ENCODE measurements around the gene RHCE.
"Not testable (repeated sequence)": the region's sequence is repeated elsewhere in the genome, so short reads cannot be mapped to it uniquely, and the experiment has no call there.

Gene RHCE

DNA sequence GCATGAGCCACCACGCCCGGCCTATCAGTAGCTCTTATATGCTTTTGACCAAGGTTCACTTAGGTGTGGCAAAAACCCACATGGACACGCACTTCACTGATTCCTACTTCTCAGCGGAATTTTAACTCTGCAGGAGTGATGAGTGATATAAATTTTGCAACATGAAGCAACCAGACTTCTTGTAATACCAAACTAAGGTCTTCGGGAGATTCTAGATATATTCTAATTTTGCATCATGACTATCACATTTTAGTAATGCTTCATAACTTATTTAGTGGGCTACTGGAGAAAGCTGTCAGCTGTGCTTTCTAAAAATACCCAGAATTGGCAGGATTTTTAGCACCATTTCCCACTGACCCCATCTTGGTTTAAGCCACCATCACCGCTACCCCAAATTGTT is 27.8 kb downstream of the RHCE start (continued):
- no peak for TF ChIP-seq SETDB1 (IDR thresholded peaks at IDR 0.05; ENCODE audit: insufficient read length, low read length)

DNA sequence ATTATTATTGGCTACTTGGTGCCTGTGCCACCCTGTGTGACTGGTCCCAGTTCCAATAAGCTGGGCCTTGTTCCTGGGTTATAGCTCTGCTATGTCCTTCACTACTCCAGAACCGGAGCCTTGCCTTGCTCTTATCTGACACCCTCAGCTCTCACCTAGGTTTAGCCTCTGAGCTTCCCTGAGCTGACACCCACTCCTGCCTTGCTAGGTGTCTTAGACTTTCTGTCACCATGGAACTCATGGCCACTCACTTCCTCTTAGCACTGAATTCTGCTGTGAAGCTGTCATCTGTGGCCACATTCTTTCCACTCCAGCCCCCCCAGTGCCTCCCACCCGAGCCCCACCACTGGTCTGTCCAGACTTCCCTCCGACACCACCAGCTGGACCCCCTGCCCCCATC is 30.9 kb downstream of the RHCE start:
- CTCF ChIA-PET; H3K4me1 ChIP-seq (ENCODE audit: control insufficient read depth, insufficient read depth, low read length); POLR2A ChIA-PET: not testable (repeated sequence)

DNA sequence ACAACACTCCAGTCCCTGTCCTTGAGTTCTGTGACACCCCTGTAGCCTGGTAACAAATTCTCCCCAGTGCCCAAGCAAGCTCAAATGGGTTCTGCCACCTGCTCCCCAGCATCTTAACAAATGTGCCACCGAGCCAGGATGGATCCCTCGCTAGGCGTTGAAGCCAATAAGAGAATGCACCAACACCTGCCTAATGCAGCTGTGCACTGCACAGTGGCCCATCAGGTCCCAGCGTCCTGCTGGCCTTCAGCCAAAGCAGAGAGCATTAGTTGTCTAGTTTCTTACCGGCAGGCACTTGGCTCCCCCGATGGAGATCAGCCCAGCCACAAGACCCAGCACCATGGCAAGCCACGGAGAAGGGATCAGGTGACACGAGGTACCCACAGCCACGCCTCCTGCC is 31.9 kb downstream of the RHCE start:
- CTCF ChIA-PET; H3K36me3 ChIP-seq (ENCODE audit: control insufficient read depth in 2 of 2, insufficient read depth in 1 of 2, low read length in 2 of 2); POLR2A ChIA-PET; H3K4me1 ChIP-seq (ENCODE audit: control insufficient read depth, insufficient read depth, low read length); H3K27ac ChIP-seq (ENCODE audit: extremely low read depth, low read depth, low read length); H3K4me3 ChIP-seq (ENCODE audit: low read depth, low read length); H3K9me3 ChIP-seq (ENCODE audit: control insufficient read depth, insufficient read depth, low read depth, low read length): not testable (repeated sequence)

More for the DNA sequence above, 30.9 kb downstream of the RHCE start:
- H3K27ac ChIP-seq (ENCODE audit: extremely low read depth, low read depth, low read length); H3K9me3 ChIP-seq (ENCODE audit: control insufficient read depth, insufficient read depth, low read depth, low read length); H3K4me3 ChIP-seq (ENCODE audit: low read depth, low read length); H3K36me3 ChIP-seq (ENCODE audit: control insufficient read depth in 2 of 2, insufficient read depth in 1 of 2, low read length in 2 of 2): not testable (repeated sequence)

DNA sequence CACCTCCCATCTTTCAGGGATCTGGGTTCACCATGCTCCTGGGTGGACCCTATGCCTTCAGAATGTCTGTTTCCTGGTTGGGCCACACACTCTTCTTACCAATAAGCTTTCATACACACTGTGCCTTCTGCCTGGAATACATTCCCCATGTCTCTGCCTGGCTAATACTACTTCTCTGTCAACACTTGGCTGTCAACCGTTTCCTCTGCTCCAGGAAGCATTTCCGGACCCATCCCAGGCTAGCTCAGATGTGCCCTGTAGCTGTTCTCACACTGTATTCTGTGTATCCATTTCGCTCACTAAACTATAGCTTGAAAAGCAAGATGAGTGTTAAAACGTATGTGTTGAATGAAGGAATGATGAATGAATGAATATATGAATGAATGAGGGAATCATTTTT is 33.5 kb downstream of the RHCE start:
- H3K9me3 ChIP-seq (ENCODE audit: control insufficient read depth, insufficient read depth, low read depth, low read length); H3K27ac ChIP-seq (ENCODE audit: extremely low read depth, low read depth, low read length); POLR2A ChIA-PET; H3K4me3 ChIP-seq (ENCODE audit: low read depth, low read length); H3K4me1 ChIP-seq (ENCODE audit: control insufficient read depth, insufficient read depth, low read length); H3K36me3 ChIP-seq (ENCODE audit: control insufficient read depth in 2 of 2, insufficient read depth in 1 of 2, low read length in 2 of 2): not testable (repeated sequence)
- CTCF ChIA-PET, result interaction anchor here (2.0 kb wide), 1 partner anchor 133 kb away, joined by 7 read pairs; no protein-coding TSS in a partner anchor

DNA sequence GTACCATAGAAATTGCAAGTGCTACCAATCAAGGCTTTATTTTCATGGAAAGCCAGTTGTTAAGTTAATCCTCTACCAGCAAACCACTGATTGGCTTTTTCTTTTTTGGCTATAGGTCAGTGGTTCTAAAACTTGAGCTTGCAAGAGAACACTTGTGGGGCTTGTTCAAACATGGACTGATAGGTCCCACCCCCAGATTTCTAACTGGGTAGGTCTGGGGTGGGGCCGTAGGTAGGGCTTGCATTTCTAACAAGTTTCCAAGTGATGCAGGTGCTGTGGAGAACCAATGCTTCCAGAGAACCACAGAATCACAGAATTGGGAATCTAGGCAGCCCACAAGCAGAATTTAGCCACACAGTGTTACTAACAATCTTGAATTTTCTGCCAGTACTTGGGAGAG is 36.8 kb downstream of the RHCE start:
- H3K27ac ChIP-seq (ENCODE audit: extremely low read depth, low read depth, low read length); CTCF ChIA-PET; H3K36me3 ChIP-seq (ENCODE audit: control insufficient read depth in 2 of 2, insufficient read depth in 1 of 2, low read length in 2 of 2); H3K9me3 ChIP-seq (ENCODE audit: control insufficient read depth, insufficient read depth, low read depth, low read length); H3K4me3 ChIP-seq (ENCODE audit: low read depth, low read length); POLR2A ChIA-PET; H3K4me1 ChIP-seq (ENCODE audit: control insufficient read depth, insufficient read depth, low read length): not testable (repeated sequence)

DNA sequence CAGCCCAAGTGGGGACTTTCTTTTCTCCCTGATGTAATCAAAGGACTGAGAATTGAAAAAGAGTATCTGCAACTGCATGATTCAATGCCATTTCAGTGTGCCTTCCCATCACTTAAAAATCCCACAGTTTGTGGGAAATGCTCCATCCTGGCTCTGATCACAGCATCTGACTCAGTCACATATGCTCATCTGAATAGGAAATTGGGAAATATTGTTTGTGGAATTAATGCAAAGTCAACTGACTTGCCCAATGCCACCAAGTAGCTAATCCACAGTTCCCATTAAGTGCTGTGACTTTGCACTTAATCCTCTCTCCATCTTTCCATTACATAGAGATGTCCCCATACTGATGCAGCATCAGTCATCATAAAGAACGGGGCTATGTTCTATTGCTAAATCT is 37.5 kb downstream of the RHCE start:
- CTCF ChIA-PET; POLR2A ChIA-PET; H3K9me3 ChIP-seq (ENCODE audit: control insufficient read depth, insufficient read depth, low read depth, low read length); H3K4me3 ChIP-seq (ENCODE audit: low read depth, low read length); H3K4me1 ChIP-seq (ENCODE audit: control insufficient read depth, insufficient read depth, low read length); H3K36me3 ChIP-seq (ENCODE audit: control insufficient read depth in 2 of 2, insufficient read depth in 1 of 2, low read length in 2 of 2); H3K27ac ChIP-seq (ENCODE audit: extremely low read depth, low read depth, low read length): not testable (repeated sequence)

DNA sequence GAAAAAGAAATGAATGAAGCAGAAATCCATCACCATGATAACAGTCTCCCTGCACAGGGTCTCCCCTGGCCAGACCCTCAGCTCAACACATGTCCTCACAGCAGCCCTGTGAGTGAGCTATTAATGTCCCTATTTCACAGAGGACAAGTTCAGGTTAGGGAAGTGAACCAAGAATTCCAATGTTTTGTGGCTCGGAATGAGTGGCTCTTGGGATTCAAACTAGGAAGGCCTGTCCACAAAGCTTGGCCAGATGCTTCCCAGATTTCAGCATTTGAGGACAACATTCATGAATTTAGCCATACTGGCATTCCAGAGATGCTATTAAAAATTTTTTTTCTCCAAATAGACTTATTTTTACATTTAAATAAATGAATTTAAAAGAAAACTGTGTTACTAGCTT is 38.1 kb downstream of the RHCE start:
- CTCF ChIA-PET; H3K9me3 ChIP-seq (ENCODE audit: control insufficient read depth, insufficient read depth, low read depth, low read length); H3K4me3 ChIP-seq (ENCODE audit: low read depth, low read length); POLR2A ChIA-PET; H3K36me3 ChIP-seq (ENCODE audit: control insufficient read depth in 2 of 2, insufficient read depth in 1 of 2, low read length in 2 of 2); H3K27ac ChIP-seq (ENCODE audit: extremely low read depth, low read depth, low read length); H3K4me1 ChIP-seq (ENCODE audit: control insufficient read depth, insufficient read depth, low read length): not testable (repeated sequence)

DNA sequence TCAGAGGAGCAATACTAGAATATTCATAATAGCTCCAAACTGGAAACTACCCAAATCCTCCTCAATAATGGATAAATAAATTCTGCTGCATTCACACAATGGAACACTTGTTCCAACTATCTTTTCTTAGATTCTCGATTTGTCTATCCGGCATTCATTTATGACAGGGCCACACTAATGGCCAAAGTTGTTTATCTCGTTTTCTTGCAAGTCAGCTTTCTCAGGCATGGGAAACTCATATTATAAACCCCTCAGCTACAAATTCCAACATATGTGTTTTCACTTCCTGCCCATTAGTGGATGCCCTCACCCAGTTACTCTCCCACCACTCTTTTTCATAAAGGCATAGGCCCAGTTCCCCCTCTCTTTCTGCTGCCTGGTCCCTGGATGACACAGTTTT is 42.3 kb downstream of the RHCE start:
- H3K4me3 ChIP-seq (ENCODE audit: low read depth, low read length); H3K9me3 ChIP-seq (ENCODE audit: control insufficient read depth, insufficient read depth, low read depth, low read length); CTCF ChIA-PET; H3K4me1 ChIP-seq (ENCODE audit: control insufficient read depth, insufficient read depth, low read length); H3K36me3 ChIP-seq (ENCODE audit: control insufficient read depth in 2 of 2, insufficient read depth in 1 of 2, low read length in 2 of 2); H3K27ac ChIP-seq (ENCODE audit: extremely low read depth, low read depth, low read length); POLR2A ChIA-PET: not testable (repeated sequence)

DNA sequence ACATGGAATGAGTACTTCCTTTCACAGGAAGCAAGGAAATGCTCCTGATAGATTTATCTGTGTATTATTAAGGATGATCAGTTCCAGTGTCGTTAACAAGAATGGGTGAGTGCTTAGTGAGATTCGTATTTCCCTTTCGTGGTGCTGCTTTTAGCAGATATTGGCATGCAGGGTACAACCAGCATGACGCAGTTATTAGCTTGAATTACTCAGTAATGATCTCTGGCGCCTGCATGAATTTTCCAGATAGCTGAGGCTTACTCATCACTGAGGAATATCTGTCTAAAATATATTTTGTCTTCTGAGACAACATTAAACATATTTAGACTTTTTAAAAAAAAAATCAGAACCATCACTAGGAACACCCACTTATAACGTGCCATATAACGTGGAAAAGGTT is 48.9 kb downstream of the RHCE start:
- H3K9me3 ChIP-seq (ENCODE audit: control insufficient read depth, insufficient read depth, low read depth, low read length); H3K4me1 ChIP-seq (ENCODE audit: control insufficient read depth, insufficient read depth, low read length); CTCF ChIA-PET; H3K27ac ChIP-seq (ENCODE audit: extremely low read depth, low read depth, low read length); H3K36me3 ChIP-seq (ENCODE audit: control insufficient read depth in 2 of 2, insufficient read depth in 1 of 2, low read length in 2 of 2); H3K4me3 ChIP-seq (ENCODE audit: low read depth, low read length): not testable (repeated sequence)
- POLR2A ChIA-PET, result interaction anchor here (0.5 kb wide), 1 partner anchor 280 kb away, joined by 3 read pairs; no protein-coding TSS in a partner anchor

DNA sequence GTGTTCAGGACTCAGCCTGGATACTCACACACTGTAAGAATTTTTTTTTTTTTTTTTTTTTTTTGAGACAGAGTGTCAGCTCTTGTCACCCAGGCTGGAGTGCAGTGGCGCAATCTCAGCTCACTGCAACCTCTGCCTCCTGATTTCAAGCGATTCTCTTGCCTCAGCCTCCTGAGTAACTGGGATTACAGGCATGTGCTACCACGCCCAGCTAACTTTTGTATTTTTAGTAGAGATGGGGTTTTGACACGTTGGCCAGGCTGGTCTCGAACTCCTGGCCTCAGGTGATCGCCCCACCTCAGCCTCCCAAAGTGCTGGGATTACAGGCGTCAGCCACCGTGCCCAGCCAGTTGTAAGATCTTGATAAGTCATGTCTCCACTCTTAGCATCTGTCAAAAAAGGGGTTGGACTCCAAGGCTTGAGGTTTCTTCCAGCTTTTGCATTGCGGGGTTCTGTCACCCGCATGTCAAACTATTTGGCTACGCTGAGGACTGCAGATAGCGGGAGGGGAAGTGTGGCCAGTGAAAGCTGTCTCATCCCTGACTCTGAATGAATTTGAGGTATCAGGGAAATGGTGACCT is 50.8 kb downstream of the RHCE start:
- not testable (repeated sequence) for H3K36me3 ChIP-seq (ENCODE audit: control insufficient read depth in 2 of 2, insufficient read depth in 1 of 2, low read length in 2 of 2); H3K4me1 ChIP-seq (ENCODE audit: control insufficient read depth, insufficient read depth, low read length); H3K27ac ChIP-seq (ENCODE audit: extremely low read depth, low read depth, low read length); H3K9me3 ChIP-seq (ENCODE audit: control insufficient read depth, insufficient read depth, low read depth, low read length); H3K4me3 ChIP-seq (ENCODE audit: low read depth, low read length)
- ChIA-PET CTCF (interaction anchor here (1.2 kb wide), 1 partner anchor 435 kb away, joined by 3 read pairs; no protein-coding TSS in a partner anchor), POLR2A (interaction anchor here (1.3 kb wide), 1 partner anchor 122 kb away, joined by 3 read pairs; the partner anchor contains the start of gene RSRP1)

Data from HEK293 (cell line).